ENCODE measurements around the gene UFL1. TPM values are rescaled to one million over a fixed set of nuclear protein-coding genes. Genes with fewer than 3 reads are reported as not detected.

The UFL1 gene
- total and polyA plus RNA-seq, 2 experiments from 2014 or later, result 9.0 to 9.9 TPM

GRCh38 chr6:96563853-96564252 lies 42.2 kb downstream of the UFL1 start:
- no peaks in the 10 kb centered on the region for H3K27me3 ChIP-seq (ENCODE audit: insufficient read depth)
- peaks cover 26% of the 10 kb centered on the region for H3K4me1 ChIP-seq (ENCODE audit: insufficient read depth)
- Mint-ChIP-seq H3K27me3 (ENCODE audit: insufficient read depth, low read depth, poor library complexity) (no peaks in the 10 kb centered on the region), H3K36me3 (ENCODE audit: low read depth) (no peaks in the 10 kb centered on the region; the same call in 2 of the 3 replicates), H3K27ac (no peak overlapping the region), H3K9me3 (no peaks in the 10 kb centered on the region; the same call in 2 of the 3 replicates), H3K4me3 (no peak overlapping the region), H3K4me1 (peaks cover 19% of the 10 kb centered on the region; the same call in 2 of the 3 replicates)
- H3K4me3 ChIP-seq, result no peak overlapping the region
- no peak for TF ChIP-seq CREB1 (CRISPR knock-in tag; IDR thresholded peaks at IDR 0.05; ENCODE audit: low read depth)
- TF ChIP-seq EZH2phosphoT487 (IDR thresholded peaks at IDR 0.05; ENCODE audit: unreplicated experiment), result no peak
- TF ChIP-seq STAT1 (IDR thresholded peaks at IDR 0.05; ENCODE audit: unreplicated experiment), result no peak
- no peak for TF ChIP-seq ETS1 (IDR thresholded peaks at IDR 0.05)
- TF ChIP-seq POLR2AphosphoS5 (IDR thresholded peaks at IDR 0.05; ENCODE audit: low read depth), result no peak
- no peak for TF ChIP-seq NANOG (IDR thresholded peaks at IDR 0.05; ENCODE audit: borderline replicate concordance)
- H3K4me2 ChIP-seq, result no peak overlapping the region
- no peak overlapping the region for H3K27ac ChIP-seq (ENCODE audit: low read depth)
- peaks cover 11% of the 10 kb centered on the region; the same call in 1 of the 2 replicates for H3K9me2 ChIP-seq (ENCODE audit: insufficient read depth)
- H3K79me2 ChIP-seq (replicated peaks; ENCODE audit: insufficient read depth), result no peaks in the 10 kb centered on the region
- no peak for DNase-seq (ENCODE audit: low spot score)
- no peaks in the 10 kb centered on the region for H3F3A ChIP-seq (replicated peaks; ENCODE audit: low read depth)
- no peaks in the 10 kb centered on the region for H4K20me1 ChIP-seq (replicated peaks; ENCODE audit: insufficient read depth)
- H2AFZ ChIP-seq, result no peak overlapping the region
- no peaks in the 10 kb centered on the region for H3K36me3 ChIP-seq (ENCODE audit: insufficient read depth)
- ATAC-seq, result no peak

DNA sequence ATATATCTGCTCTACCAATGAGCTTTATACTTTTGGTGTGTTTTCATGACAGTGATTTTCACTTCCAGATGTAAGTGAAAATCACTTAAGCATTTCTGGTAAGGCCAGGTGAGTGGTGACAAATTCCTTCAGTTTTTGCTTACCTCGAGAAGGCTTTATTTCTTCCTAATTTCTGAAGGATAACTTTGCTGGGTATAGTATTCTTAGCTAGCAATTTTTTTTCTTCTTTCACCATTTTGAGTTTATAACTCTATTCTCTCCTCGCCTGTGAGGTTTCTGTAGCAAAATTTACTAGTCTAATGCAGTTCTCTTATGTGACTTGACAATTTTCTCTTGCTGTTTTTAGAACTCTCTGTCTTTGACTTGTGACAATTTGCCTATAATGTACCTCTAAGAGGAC lies 48.4 kb downstream of the UFL1 start:
- H2AFZ ChIP-seq, result no peak overlapping the region
- no peaks in the 10 kb centered on the region for H3K9me2 ChIP-seq (ENCODE audit: insufficient read depth)
- DNase-seq (ENCODE audit: low spot score) (no peak), ATAC-seq (no peak)
- no peaks in the 10 kb centered on the region for H3K79me2 ChIP-seq (replicated peaks; ENCODE audit: insufficient read depth)
- peaks cover 21% of the 10 kb centered on the region for H3K4me1 Mint-ChIP-seq
- H3K27me3 Mint-ChIP-seq (ENCODE audit: insufficient read depth, low read depth, poor library complexity), result peaks cover 4% of the 10 kb centered on the region
- peaks cover 22% of the 10 kb centered on the region for H3K36me3 Mint-ChIP-seq (ENCODE audit: low read depth)
- H3F3A ChIP-seq (replicated peaks; ENCODE audit: low read depth), result no peaks in the 10 kb centered on the region
- H3K4me3 Mint-ChIP-seq, result no peak overlapping the region
- H3K27ac Mint-ChIP-seq, result no peak overlapping the region
- no peaks in the 10 kb centered on the region for H3K27me3 ChIP-seq (ENCODE audit: insufficient read depth)
- H4K20me1 ChIP-seq (replicated peaks; ENCODE audit: insufficient read depth), result no peaks in the 10 kb centered on the region
- H3K27ac ChIP-seq (ENCODE audit: low read depth), result no peak overlapping the region
- H3K4me2 ChIP-seq, result no peak overlapping the region
- no peak overlapping the region for H3K4me3 ChIP-seq
- peaks cover 17% of the 10 kb centered on the region for H3K9me3 Mint-ChIP-seq
- peaks cover 29% of the 10 kb centered on the region for H3K4me1 ChIP-seq (ENCODE audit: insufficient read depth)
- TF ChIP-seq, protein P1, sequence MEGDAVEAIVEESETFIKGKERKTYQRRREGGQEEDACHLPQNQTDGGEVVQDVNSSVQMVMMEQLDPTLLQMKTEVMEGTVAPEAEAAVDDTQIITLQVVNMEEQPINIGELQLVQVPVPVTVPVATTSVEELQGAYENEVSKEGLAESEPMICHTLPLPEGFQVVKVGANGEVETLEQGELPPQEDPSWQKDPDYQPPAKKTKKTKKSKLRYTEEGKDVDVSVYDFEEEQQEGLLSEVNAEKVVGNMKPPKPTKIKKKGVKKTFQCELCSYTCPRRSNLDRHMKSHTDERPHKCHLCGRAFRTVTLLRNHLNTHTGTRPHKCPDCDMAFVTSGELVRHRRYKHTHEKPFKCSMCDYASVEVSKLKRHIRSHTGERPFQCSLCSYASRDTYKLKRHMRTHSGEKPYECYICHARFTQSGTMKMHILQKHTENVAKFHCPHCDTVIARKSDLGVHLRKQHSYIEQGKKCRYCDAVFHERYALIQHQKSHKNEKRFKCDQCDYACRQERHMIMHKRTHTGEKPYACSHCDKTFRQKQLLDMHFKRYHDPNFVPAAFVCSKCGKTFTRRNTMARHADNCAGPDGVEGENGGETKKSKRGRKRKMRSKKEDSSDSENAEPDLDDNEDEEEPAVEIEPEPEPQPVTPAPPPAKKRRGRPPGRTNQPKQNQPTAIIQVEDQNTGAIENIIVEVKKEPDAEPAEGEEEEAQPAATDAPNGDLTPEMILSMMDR (conservative IDR thresholded peaks at IDR 0.05; ENCODE audit: low read depth in 2 of 2), result no peak
- TF ChIP-seq REST (IDR thresholded peaks at IDR 0.05; ENCODE audit: unreplicated experiment) (no peak), ZNF331 (CRISPR knock-in tag; IDR thresholded peaks at IDR 0.05; ENCODE audit: low read depth) (no peak)
- H3K36me3 ChIP-seq (ENCODE audit: insufficient read depth), result peaks cover 10% of the 10 kb centered on the region; the same call in 1 of the 2 replicates

Measured in GM23338 (cell line).